Coronary artery (tissue), 2 donors: Measurements from ENCODE around the gene AHCYL1.
"Not testable (repeated sequence)": the region's sequence is repeated elsewhere in the genome, so short reads cannot be mapped to it uniquely, and the experiment has no call there.

Experiments
- DNase-seq: peaks from one replicate; pipeline ENCODE4 v3.0.0-alpha.2; 2017; ENCODE audit warnings: low spot score
- H3K27ac ChIP-seq, 2 donors: fragments of 200-600 bp; sonication (generic); one replicate each; pipeline ENCODE4 v1.5.1; 2016 to 2019
- H3K4me3 ChIP-seq: fragments of 200-600 bp; sonication (generic); 2 replicates; pipeline ENCODE4 v1.5.1; 2016; ENCODE audit warnings: mild to moderate bottlenecking, moderate library complexity
- CTCF ChIP-seq: fragments of 200-600 bp; sonication (generic); IDR thresholded peaks from one replicate; pipeline ENCODE4 v1.5.1; 2019; ENCODE audit warnings: antibody characterized with exemption

AHCYL1 gene

GRCh38 chr1:110018396-110018795 is 33.8 kb downstream of the AHCYL1 start:
- H3K27ac ChIP-seq: no peak overlapping the region
- no peak overlapping the region for H3K4me3 ChIP-seq
- no peak for DNase-seq
- no peak for TF ChIP-seq CTCF

DNA sequence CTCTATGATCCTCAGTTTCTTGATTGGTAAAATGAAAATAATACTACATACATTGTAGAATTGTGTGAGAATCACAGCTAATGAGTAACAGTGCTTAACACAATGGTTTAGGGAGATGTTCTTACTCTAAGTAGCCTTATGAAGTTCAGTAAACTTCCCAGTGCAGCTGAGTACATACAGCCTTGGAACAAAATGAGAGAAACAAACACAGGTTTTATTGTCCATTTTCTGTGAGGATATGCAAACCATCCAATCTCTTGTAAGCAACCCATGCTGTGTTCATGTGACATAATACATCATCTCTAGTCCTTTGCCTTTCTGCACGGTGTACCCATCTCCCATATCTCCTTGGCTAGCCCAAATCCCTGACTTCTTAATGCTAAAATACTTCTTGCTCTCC is 35.2 kb downstream of the AHCYL1 start:
- no peak for DNase-seq
- no peak for TF ChIP-seq CTCF
- H3K27ac ChIP-seq: no peak overlapping the region
- H3K4me3 ChIP-seq: no peak overlapping the region

DNA sequence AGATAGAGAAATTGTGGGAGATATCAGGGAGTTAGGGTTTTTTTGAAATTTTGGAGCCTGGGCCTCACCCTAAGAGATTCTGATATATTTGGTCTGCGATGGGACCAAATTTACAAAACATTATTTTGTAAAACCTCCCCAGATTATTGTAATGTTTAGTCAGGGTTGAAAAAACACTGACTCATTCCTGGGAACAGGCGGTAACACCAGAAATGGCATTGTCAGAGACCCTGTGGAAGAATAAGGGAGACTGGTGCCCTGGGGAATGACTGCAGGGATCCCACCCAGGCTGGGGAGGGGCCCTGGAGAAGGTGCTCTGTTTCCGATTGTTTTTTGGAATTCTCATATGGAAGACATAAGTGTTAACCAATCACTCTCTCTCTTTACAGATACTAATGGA is 36.7 kb downstream of the AHCYL1 start:
- no peak overlapping the region for H3K4me3 ChIP-seq
- H3K27ac ChIP-seq: no peak overlapping the region
- TF ChIP-seq CTCF: no peak
- DNase-seq: no peak

- DNase-seq: no peak
- H3K4me3 ChIP-seq: no peak overlapping the region
- no peak overlapping the region for H3K27ac ChIP-seq
- no peak for TF ChIP-seq CTCF
These were observed 40.0 kb downstream of the AHCYL1 start for GRCh38 chr1:110024613-110025012.

- not testable (repeated sequence) for H3K4me3 ChIP-seq, DNase-seq, H3K27ac ChIP-seq
These were observed 46.1 kb downstream of the AHCYL1 start for GRCh38 chr1:110030687-110031086.

DNA sequence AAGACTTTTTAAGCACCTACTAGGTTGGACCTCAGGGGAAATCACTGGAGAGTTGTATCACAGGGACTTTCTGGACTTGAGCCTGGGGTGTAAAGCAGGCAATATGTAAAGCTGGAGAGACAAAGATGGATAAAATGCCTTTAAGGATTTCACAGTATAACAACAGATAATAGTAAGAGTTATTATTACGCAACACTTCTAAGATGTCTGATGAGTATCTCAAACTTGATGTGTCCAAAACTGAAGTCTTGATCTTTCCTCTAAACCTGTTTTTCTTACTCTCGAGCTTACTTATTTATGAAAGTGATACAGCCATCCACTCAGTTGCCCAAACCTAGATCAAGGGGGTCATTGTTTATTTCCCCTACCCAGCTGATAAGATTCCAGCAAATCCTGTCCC is 47.8 kb downstream of the AHCYL1 start:
- DNase-seq: no peak
- no peak overlapping the region for H3K27ac ChIP-seq
- H3K4me3 ChIP-seq: no peak overlapping the region
- no peak for TF ChIP-seq CTCF

GRCh38 chr1:110033421-110033820 is 48.9 kb downstream of the AHCYL1 start:
- Histone ChIP-seq H3K27ac (no peak overlapping the region), H3K4me3 (no peak overlapping the region)
- no peak for TF ChIP-seq CTCF
- no peak for DNase-seq

GRCh38 chr1:110034040-110034450 is 49.5 kb downstream of the AHCYL1 start:
- Histone ChIP-seq H3K4me3 (peak overlapping the region; percentile 98), H3K27ac (peak overlapping the region; percentile 85 to 94)
- TF ChIP-seq CTCF: no peak
- no peak for DNase-seq
